ENCODE data around the gene CTNNA3.

GRCh38 chr10:66483966-66484365, 1212.0 kb downstream of the CTNNA3 start:
- TF ChIP-seq CTCF (conservative IDR thresholded peaks at IDR 0.05; ENCODE audit: low read length) (no peak), EZH2phosphoT487 (IDR thresholded peaks at IDR 0.05; ENCODE audit: borderline replicate concordance) (no peak)
